GM12878 (cell line): ENCODE measurements around the gene DHX57. TPM values are rescaled to one million over a fixed set of nuclear protein-coding genes. Genes with fewer than 3 reads are reported as not detected.

ENCODE experiments used
- ASH2L ChIP-seq: fragments of 300-600, 200-600 bp; sonication (generic); IDR thresholded peaks from 2 replicates; pipeline ENCODE4 v1.6.1; 2017; ENCODE audit warnings: low read depth, mild to moderate bottlenecking, borderline replicate concordance
- CBX3 ChIP-seq: fragments of 200-600 bp; sonication (generic); IDR thresholded peaks from 2 replicates; pipeline ENCODE4 v1.6.1; 2016; ENCODE audit warnings: low read depth, borderline replicate concordance
- NFIC ChIP-seq: IDR thresholded peaks from 2 replicates; pipeline ENCODE4 v1.6.1; 2012; ENCODE audit warnings: low read depth, mild to moderate bottlenecking, inconsistent platforms, low read length, moderate library complexity
- NR2F1 ChIP-seq: fragments of 450-650 bp; conservative IDR thresholded peaks from 2 replicates; pipeline ENCODE4 v1.6.1; 2017; ENCODE audit warnings: mild to moderate bottlenecking
- PAX8 ChIP-seq: fragments of 450-650 bp; IDR thresholded peaks from 2 replicates; pipeline ENCODE4 v1.6.1; 2017; ENCODE audit warnings: mild to moderate bottlenecking, moderate library complexity
- RCOR1 ChIP-seq: conservative IDR thresholded peaks from 2 replicates; pipeline ENCODE4 v1.6.1; 2012; ENCODE audit warnings: low read depth, low read length, improper control_type of control experiment
- ZNF217 ChIP-seq: fragments of 450-650 bp; IDR thresholded peaks from 2 replicates; pipeline ENCODE4 v1.6.1; 2017; ENCODE audit warnings: antibody characterized with exemption, mild to moderate bottlenecking
- polyA plus RNA-seq, 11 experiments: library from polyadenylated mRNA; depleted of rRNA in 4 of 11; unstranded in 6 of 11; stranded (reverse) in 5 of 11; fragments of >200 nt; fragmentation: Nextera tagmentation in 4 of 11; fragmentation: Illumina TruSeq in 1 of 11; extraction: Ambion mirVana in 4 of 11; extraction: Trizol in 1 of 11; gene quantifications; 1 replicate in 1 of 11; 2 replicates in 10 of 11; pipeline versions ENCODE4 v1.2.1 to v1.2.3, GENCODE V29; 2011 to 2016; ENCODE audit warnings: inconsistent platforms in 2 of 11, missing spikeins in 2 of 11, low read depth in 1 of 11
- total RNA-seq, 4 experiments: library from RNA; depleted of rRNA in 3 of 4; stranded (reverse); fragments of >200 nt in 3 of 4; fragmentation: Illumina TruSeq in 1 of 4; extraction: Trizol in 1 of 4; gene quantifications; 2 replicates each; pipeline versions ENCODE4 v1.2.1 to v1.2.3, GENCODE V29; 2013 to 2021
- TF ChIP-seq, protein P1 (sequence below): fragments of 450-650 bp; IDR thresholded peaks from 2 replicates; pipeline ENCODE4 v1.6.1; 2016; ENCODE audit warnings: mild to moderate bottlenecking
- TF ChIP-seq, protein P2 (sequence below): IDR thresholded peaks from 2 replicates; pipeline ENCODE4 v1.6.1; 2011; ENCODE audit warnings: mild to moderate bottlenecking, low read depth, low read length, moderate library complexity; ENCODE audit not compliant: insufficient replicate concordance
- TF ChIP-seq, protein P3 (sequence below): IDR thresholded peaks from 2 replicates; pipeline ENCODE4 v1.6.1; 2011; ENCODE audit warnings: low read depth, low read length, improper control_type of control experiment, borderline replicate concordance

Gene DHX57
- total and polyA plus RNA-seq, 10 of the 15 experiments (the other 5 are each of a cell fraction or from before 2014, with no cell fraction given) = 6.5 to 18.0 (median 15.8) TPM

DNA sequence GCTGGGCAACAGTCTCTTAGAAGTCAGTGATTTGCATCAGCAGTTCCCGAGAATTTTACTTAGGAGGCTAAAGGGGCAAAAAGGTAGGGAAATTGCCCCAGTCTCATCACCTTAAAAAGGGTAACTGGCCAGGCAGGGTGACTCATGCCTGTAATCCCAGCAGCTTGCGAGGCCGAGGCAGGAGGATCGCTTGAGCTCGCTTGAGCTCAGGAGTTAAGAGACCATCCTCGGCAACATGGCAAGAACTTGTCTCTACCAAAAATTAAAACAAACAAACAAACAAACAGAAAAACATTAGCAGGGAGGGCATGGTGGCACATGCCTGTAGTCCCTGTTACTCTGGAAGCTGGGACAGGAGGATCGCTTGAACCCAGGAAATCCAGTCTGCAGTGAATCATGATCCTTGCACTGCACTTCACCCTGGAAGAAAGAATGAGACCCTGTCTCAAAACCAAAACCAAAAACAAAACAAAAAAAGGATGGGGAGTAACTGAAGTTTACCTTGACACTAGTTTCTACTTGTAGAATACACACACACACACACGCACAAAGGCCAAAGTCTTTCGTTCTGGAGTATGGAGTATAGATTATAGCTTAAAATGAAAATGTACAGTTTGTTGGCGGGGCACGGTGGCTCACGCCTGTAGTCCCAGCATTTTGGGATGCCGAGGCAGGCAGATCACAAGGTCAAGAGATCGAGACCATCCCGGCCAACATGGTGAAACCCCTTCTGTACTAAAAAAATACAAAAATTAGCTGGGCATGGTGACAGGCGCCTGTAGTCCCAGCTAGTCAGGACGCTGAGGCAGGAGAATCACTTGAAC is 100.4 kb downstream of the DHX57 start (continued):
- TF ChIP-seq, protein P1, sequence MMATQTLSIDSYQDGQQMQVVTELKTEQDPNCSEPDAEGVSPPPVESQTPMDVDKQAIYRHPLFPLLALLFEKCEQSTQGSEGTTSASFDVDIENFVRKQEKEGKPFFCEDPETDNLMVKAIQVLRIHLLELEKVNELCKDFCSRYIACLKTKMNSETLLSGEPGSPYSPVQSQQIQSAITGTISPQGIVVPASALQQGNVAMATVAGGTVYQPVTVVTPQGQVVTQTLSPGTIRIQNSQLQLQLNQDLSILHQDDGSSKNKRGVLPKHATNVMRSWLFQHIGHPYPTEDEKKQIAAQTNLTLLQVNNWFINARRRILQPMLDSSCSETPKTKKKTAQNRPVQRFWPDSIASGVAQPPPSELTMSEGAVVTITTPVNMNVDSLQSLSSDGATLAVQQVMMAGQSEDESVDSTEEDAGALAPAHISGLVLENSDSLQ = no peak
- TF ChIP-seq ZNF217 (no peak), RCOR1 (no peak), NFIC (no peak), NR2F1 (no peak), PAX8 (no peak), CBX3 (no peak), ASH2L (no peak)
- TF ChIP-seq, protein P2, sequence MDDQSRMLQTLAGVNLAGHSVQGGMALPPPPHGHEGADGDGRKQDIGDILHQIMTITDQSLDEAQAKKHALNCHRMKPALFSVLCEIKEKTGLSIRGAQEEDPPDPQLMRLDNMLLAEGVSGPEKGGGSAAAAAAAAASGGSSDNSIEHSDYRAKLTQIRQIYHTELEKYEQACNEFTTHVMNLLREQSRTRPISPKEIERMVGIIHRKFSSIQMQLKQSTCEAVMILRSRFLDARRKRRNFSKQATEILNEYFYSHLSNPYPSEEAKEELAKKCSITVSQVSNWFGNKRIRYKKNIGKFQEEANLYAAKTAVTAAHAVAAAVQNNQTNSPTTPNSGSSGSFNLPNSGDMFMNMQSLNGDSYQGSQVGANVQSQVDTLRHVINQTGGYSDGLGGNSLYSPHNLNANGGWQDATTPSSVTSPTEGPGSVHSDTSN = no peak
- TF ChIP-seq, protein P3, sequence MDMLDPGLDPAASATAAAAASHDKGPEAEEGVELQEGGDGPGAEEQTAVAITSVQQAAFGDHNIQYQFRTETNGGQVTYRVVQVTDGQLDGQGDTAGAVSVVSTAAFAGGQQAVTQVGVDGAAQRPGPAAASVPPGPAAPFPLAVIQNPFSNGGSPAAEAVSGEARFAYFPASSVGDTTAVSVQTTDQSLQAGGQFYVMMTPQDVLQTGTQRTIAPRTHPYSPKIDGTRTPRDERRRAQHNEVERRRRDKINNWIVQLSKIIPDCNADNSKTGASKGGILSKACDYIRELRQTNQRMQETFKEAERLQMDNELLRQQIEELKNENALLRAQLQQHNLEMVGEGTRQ = no peak
- TF ChIP-seq, all 136 proteins: peak for 0
